Panc1 (cell line): Measurements from ENCODE around the gene APCDD1L. TPM values are rescaled to one million over a fixed set of nuclear protein-coding genes. Genes with fewer than 3 reads are reported as not detected.

Source experiments
- ATAC-seq: fragments of 200-7000 bp; cut with Tn5 transposase; 2 replicates; pipeline ENCODE4 v1.9.1; 2020; ENCODE audit warnings: mild to moderate bottlenecking, moderate library complexity
- BruUV-seq: library from RNA; stranded (reverse); fragments of 400-500 nt; replicated peaks from 2 replicates; lab custom pipeline; 2021; lab: Mats Ljungman, UMichigan
- CTCF ChIA-PET: fragments of 300-600 bp; sonication (Branson Sonifier 250); formaldehyde crosslinking; loops from one replicate; lab custom pipeline; 2022; ENCODE audit warnings: antibody characterized with exemption; lab: Charles Lee
- POLR2A ChIA-PET: fragments of 300-600 bp; sonication (Branson Sonifier 250); formaldehyde crosslinking; loops from one replicate; lab custom pipeline; 2022; ENCODE audit warnings: antibody characterized with exemption; lab: Charles Lee
- DNase-seq: peaks from one replicate; pipeline ENCODE4 v3.0.0-alpha.2; 2010; ENCODE audit warnings: low read depth, low spot score
- H3K27ac ChIP-seq: 2 replicates; pipeline ENCODE4 v1.5.1; 2011; ENCODE audit warnings: mild to moderate bottlenecking, low read length, inconsistent platforms
- H3K27me3 ChIP-seq: fragments of 200-500 bp; sonication (Bioruptor generic); 2 replicates; pipeline ENCODE4 v1.6.0; 2014; ENCODE audit warnings: low read length, inconsistent platforms; ENCODE audit not compliant: control insufficient read depth, insufficient read depth
- H3K36me3 ChIP-seq: fragments of 200-500 bp; sonication (Bioruptor generic); 2 replicates; pipeline ENCODE4 v1.5.1; 2014; ENCODE audit warnings: inconsistent platforms, mild to moderate bottlenecking, low read length, moderate library complexity; ENCODE audit not compliant: control insufficient read depth, insufficient read depth
- H3K4me1 ChIP-seq: 2 replicates; pipeline ENCODE4 v1.5.1; 2011; ENCODE audit warnings: inconsistent platforms, mild to moderate bottlenecking, low read length, moderate library complexity; ENCODE audit not compliant: control insufficient read depth, insufficient read depth
- H3K4me3 ChIP-seq, 2 experiments: 2 replicates each; pipeline ENCODE4 v1.5.1; 2011 to 2012; ENCODE audit warnings: low read depth in 2 of 2, low read length in 2 of 2, mild to moderate bottlenecking in 2 of 2, inconsistent platforms in 1 of 2, moderate library complexity in 1 of 2
- H3K9me3 ChIP-seq: fragments of 200-500 bp; sonication (Bioruptor generic); 2 replicates; pipeline ENCODE4 v1.5.1; 2014; ENCODE audit warnings: low read depth, mild to moderate bottlenecking, inconsistent platforms, low read length, moderate library complexity; ENCODE audit not compliant: control insufficient read depth, insufficient read depth
- CTCF ChIP-seq: fragments of 450-650 bp; IDR thresholded peaks from 2 replicates; pipeline ENCODE4 v1.5.1; 2017; ENCODE audit warnings: mild to moderate bottlenecking
- REST ChIP-seq, 2 experiments: IDR thresholded peaks; 2 replicates each; pipeline ENCODE4 v1.6.1; 2011 to 2012; ENCODE audit warnings: low read depth in 2 of 2, control low read depth in 1 of 2, low read length in 1 of 2, mild to moderate bottlenecking in 1 of 2, moderate library complexity in 1 of 2; ENCODE audit not compliant: insufficient read depth in 1 of 2
- SIN3A ChIP-seq: IDR thresholded peaks from 2 replicates; pipeline ENCODE4 v1.6.1; 2012; ENCODE audit warnings: low read depth, mild to moderate bottlenecking, low read length, moderate library complexity, borderline replicate concordance; ENCODE audit not compliant: insufficient read depth
- TCF7L2 ChIP-seq: IDR thresholded peaks from 2 replicates; pipeline ENCODE4 v1.6.1; 2011; ENCODE audit warnings: mild to moderate bottlenecking, low read depth, low read length, inconsistent platforms
- in situ Hi-C: cut with HindIII; loops from 2 replicates; pipeline ENCODE4 v1.10.0; 2016; ENCODE audit warnings: low sequenced_read_pairs, low pct_unique_long_range_greater_than_20kb
- intact Hi-C: fragments of 100-400 bp; cut with micrococcal nuclease; formaldehyde crosslinking; loops from one replicate; pipeline ENCODE4 v1.10.0; 2022; ENCODE audit not compliant: unreplicated experiment
- total RNA-seq: library from RNA; stranded (reverse); gene quantifications from one replicate; pipeline ENCODE4 v1.2.1, GENCODE V29; 2021; ENCODE audit not compliant: unreplicated experiment

The APCDD1L gene
- total RNA-seq, 1 experiment from 2014 or later: 0.62 TPM

- ATAC-seq: no peak
- TF ChIP-seq REST (IDR thresholded peaks at IDR 0.05; ENCODE audit: insufficient read depth in 1 of 2, low read depth in 2 of 2, low read length in 1 of 2): no peak
- no peak for TF ChIP-seq TCF7L2
Observed at GRCh38 chr20:58461899-58462298, 53.3 kb downstream of the APCDD1L start.

GRCh38 chr20:58461104-58461503, 54.1 kb downstream of the APCDD1L start:
- Histone ChIP-seq H3K27me3 (no peaks in the 10 kb centered on the region), H3K9me3 (no peaks in the 10 kb centered on the region), H3K27ac (no peak overlapping the region), H3K36me3 (no peaks in the 10 kb centered on the region), H3K4me3 (no peak overlapping the region), H3K4me1 (no peaks in the 10 kb centered on the region)
- intact Hi-C loops: no loop called here
- no TSS peak for BruUV-seq
- in situ Hi-C loops: no loop called here
- CTCF ChIA-PET: no interaction called here
- POLR2A ChIA-PET: no interaction called here
- ATAC-seq (no peak), DNase-seq (no peak)
- TF ChIP-seq TCF7L2 (no peak), SIN3A (no peak), CTCF (no peak), REST (IDR thresholded peaks at IDR 0.05; ENCODE audit: insufficient read depth in 1 of 2, low read depth in 2 of 2, low read length in 1 of 2) (no peak)

More at GRCh38 chr20:58461899-58462298, 53.3 kb downstream of the APCDD1L start:
- H3K27me3 ChIP-seq: no peaks in the 10 kb centered on the region
- no peaks in the 10 kb centered on the region for H3K9me3 ChIP-seq
- H3K36me3 ChIP-seq: no peaks in the 10 kb centered on the region
- ChIA-PET POLR2A (no interaction called here), CTCF (no interaction called here)
- H3K4me1 ChIP-seq: no peaks in the 10 kb centered on the region
- intact Hi-C loops (no loop called here), in situ Hi-C loops (no loop called here)
- no peak overlapping the region for H3K4me3 ChIP-seq
- BruUV-seq: no TSS peak
- no peak for DNase-seq
- H3K27ac ChIP-seq: no peak overlapping the region
